CD4-positive, alpha-beta T cell treated with Interleukin-10 for 1 hour (primary cell): ENCODE results near the gene CNN3.

Experiments
- DNase-seq: peaks from one replicate; pipeline ENCODE4 v3.0.0-alpha.2; 2020

CNN3 gene

DNA sequence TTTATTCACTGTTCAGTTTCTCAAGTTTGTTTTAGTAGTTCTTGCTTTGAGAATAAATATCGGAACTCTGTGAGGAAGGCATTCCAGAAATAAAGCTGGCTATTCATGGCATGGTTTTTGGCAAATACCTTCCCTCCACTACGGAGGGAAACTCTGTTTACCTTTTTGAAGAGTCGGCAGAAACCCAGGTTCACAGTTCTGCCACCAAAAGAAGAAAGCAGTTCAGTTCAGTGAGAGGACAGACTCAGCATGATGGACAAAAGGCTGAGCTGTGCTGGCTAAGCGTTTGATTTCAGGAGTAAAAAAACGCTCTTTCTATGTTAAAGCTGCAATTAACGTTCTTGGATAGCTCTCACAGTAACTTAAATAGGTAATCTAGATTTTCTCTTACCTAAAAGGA, 42.4 kb downstream of the CNN3 start:
- DNase-seq: no peak

DNA sequence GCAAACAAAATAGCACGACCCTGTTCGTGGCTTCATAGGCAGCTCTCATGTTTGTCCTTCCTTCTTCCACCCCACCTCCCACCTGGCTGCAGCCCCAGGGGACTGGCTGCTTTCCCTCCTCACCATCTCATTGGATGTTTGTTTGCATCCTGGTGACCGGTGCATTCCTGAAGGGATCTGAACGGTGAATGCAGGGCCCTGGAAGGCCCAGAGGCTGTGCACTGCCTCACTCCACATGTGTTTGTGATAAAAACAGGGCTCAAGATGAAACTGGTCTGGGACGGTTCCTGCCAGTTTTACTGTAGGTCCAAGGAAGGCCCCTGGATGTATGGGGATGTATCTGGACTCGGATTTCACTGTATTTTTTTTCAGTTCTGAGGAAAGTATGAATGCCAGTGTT, 42.8 kb downstream of the CNN3 start:
- no peak for DNase-seq

DNA sequence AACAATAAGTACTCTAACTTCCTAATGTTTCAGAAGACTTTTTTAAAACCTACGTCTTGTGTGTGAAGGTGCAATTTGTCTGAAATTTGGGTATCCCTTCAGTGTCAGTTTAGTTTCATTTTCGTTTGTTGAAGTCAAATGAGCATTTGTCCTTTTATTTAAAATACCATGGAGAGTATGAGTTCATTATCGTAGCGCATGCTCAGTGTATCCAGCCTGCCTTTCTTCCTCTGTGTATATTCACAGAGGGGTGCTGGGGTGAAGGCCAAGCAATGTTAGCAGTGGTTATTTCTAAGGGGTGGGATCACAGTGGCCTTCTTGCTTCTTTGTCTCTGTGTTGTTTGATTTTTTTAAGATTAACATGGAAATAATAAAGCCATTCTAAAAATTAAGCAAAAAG, 43.2 kb downstream of the CNN3 start:
- DNase-seq: peak; percentile 28

DNA sequence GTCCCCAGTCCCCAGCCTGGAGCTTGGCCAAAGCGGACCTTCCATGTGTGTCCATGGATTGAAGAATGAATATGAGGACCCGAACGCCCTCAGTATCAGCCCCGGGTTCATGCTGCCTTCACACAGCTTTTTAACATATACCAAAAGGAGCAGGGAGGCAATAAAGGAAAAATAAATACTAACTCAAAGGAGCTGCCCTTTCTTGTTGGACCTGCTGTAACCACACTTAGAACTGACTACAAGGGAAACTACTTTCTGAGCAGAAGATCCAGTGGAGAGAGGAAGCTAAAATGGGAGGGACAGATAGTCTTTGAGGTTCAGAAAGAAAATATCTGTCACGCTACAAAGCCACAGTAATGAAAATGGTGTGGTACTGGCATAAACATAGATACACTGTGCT, 48.6 kb downstream of the CNN3 start:
- DNase-seq: no peak

DNA sequence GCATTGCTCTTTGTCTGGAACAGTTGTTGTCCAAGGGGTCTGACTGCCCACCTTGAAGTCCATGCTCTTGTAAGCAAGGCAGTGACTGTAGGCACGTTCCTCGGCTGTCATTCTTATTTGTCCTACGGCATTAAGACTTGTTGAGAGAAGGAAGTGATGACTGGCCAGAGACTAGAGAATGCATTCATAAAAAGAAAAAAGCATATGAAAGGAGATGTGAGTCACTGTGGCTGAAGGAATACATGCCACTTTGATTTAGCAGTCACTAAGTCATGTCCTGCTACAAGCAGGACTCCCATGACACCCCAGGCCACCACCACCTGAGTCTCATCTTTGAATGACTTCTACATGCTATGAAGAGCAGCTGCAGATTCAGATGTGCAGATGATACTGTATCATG, 50.5 kb downstream of the CNN3 start:
- no peak for DNase-seq

DNA sequence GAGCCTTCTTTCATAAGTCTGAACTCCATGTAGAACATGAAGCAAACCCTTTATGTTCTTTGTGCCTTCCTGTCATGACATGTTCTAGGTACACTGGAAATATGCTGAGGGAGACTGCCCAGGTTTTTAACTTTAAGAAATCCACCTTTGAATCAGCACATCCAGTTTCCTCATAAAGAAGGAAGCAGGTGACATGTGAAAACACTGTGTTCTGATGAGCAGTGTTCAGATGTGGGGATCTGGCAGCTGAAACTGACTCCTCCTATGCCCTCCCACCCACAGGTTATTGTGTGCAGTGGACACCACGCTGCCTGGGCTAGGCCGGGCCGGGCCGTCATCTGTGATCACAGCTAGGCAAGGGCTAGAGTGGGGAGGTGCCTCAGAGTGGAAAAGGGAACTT, 51.1 kb downstream of the CNN3 start:
- no peak for DNase-seq

DNA sequence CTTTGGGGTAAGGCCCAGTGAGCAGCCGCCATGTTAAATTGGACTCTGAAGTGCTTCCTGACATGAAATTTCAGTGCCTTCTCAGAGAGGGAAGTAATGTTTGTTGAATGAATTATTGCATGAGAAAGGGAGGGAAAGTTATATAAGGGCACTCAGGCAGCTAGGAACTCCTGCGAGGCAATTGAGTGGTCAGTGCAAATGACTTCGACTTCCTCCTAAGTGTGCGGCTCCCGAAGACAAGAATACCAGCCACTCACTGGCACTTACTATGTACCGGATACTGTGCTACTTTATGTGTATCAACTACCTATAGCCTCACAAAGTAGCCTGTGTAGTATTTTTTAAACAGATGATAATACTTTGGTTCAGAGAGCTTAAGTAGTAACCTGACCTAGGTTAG, 52.5 kb downstream of the CNN3 start:
- DNase-seq: no peak

DNA sequence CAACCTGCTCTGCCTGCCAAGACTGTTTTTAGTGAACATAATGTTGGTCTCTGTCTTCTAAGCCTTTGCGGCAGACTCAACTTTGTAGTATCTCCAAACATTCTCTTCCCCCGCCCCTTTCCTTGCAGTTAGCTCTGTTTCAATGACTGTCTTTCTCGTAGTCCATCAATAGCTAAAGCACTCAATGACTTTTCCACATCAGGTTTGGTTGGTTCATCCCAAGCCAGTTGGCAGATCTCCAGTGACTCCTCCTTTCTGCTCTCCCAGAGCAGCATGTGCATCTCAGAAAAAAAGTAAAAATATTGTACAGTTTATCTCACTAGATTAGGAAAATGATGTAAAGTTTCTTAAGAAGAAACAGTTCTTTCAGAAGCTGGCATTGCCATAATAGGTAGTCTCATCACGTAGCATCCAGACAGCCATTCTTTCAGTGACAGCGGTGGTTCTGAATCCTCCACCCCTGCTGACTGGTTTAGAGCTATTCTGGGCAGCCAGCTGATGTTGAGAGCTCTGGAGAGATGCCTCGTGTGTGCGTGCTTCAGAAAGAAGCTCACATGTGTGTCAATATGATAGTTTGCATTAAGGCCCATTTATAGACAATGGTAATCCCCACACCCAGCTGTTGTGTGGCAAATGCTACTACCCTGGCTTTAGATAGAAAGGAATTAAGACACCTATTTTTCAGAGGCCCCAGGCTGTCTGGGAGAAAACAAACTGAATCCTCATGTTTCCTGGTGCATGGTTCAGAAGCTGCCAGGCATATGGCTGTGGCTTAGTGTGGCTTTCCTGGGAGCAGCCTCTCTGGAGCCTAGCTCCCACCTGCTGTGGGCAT, 53.2 kb downstream of the CNN3 start:
- DNase-seq: no peak

DNA sequence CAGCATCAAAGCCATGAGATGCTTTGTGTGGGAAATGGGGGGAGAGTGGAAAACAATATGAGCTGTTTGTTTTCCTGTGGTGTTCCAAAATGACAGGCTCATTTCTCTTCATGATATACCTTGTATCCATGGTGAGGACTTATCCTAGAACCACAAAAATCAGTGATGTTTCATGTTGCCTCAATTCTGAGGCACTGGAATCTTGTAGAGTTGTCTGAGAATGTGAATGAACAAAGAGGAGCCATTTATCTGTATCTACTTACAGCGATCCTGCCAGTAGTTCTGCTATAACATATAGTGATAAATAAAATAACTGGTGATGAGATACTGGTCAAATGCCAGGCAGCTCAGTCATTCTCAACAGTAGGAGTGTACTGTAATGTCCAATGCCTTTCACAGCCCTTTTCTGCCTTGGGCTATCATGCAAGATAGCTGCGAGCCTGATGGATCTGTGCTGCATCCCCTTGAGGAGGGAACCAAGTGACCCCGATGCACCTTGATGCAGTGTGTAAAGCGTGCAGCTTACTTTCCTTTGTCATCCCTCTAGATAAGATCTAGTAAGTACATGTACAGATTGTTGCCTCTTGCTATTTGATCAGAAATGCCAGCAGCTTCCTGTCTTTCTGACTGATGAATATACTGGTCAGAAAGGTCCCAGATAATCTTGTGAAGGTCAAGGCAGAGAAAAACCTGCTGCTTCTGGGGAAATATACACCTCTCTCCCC, 54.0 kb downstream of the CNN3 start:
- no peak for DNase-seq

DNA sequence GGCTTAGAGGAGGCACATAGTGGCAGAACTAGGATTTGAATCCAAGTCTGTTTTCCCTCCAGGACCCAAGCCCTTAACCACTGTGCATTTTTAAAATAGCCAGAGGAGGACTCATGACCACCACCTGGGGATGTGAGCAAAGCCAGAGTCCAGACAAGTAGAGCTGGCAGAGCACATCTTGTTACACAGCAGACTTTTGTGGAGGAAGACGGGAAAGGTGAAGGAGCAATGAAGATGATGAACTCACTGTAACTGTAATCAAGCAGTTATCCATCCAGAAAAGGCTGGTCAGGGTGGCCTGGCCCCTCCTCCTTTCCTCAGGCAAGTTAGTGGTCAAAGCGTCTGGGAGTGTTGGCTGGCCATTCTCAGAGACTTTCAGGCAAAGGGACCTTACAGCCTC, 55.9 kb downstream of the CNN3 start:
- no peak for DNase-seq

DNA sequence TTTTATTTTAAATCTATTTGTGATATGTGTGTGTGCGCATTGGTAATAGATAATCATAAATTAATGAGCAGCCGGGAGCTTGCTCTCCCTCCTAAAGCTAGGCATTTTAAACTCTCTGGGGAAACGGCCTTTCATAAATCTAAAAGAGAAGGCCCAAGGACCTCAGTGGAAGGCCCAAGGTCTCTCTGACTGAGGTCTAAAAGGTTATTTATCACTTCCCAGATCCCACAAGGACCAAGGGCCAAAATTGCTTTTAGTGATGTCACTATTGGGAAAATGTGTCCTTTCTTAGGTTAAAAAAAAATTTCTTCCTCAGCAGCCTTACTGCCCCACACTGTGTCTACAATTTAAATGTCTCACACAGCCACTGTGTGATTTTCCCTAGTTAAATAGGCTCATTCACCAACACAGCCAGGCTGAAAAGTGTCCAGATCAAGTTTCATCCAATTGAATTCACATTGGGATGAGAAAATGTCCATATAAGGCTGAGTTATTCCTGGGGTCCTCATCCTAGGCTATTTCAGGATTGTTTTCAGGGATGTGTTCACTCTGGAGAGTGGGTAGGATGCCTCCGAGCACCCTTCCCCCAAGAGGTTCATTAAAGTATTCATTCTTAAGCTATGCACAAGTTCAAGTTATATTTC, 60.6 kb downstream of the CNN3 start:
- no peak for DNase-seq

DNA sequence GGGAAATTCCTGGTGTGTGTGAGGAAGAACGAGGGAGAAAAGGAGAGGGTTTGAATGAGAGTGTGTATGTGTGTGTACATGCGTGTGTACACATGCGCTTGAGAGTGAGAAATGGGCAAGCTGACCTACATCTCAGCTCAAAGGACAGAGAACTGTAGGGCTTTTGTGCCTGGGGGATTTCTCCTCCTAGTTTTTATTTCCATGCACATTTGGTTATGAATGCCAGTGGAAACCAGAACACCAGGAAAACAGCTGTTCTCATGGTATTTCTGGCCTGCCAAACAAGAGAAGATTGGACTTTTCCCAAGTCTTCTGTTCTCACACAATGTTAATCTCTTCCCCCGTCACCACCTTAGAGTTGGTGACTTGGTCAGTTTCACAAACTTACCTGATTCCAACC, 61.5 kb downstream of the CNN3 start:
- DNase-seq: no peak

DNA sequence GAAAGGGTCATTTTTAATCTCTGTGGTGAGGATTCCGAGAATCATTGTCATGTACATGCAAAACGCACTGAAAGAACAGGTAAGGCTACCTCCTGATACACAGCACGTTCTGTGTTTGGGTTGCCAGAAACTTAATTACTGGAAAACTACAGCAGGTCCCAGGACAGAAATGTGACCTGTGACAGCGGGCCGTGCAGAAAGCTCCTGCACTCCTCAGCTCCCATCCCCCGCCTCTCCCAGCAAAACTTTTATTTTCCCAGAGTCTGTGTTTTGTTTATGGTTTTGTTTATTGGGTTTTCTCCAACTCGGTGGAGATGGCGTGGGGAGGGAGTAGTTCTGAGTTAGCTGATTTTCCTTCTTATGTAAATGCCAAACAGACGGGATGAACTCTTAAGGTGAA, 62.1 kb downstream of the CNN3 start:
- DNase-seq: no peak

DNA sequence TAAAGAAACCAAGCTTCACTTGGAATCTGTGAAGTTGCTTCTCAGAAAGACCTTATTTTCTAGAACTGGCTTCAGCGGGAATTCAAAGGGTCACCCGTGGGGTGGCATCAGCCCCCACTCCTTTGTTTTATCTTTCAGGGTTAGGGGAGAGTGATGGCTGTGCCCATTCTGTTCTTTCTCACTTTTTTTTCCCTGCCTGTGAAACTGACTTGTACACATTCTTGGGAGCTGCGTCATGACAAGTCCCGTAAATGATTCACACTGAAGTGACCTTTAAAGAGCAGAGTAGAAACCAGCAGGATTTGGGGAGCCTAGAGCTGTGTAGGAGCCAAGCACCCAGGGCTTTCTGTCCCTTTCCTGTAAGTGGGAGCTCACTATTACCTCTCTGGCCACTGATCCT, 63.0 kb downstream of the CNN3 start:
- DNase-seq: no peak

DNA sequence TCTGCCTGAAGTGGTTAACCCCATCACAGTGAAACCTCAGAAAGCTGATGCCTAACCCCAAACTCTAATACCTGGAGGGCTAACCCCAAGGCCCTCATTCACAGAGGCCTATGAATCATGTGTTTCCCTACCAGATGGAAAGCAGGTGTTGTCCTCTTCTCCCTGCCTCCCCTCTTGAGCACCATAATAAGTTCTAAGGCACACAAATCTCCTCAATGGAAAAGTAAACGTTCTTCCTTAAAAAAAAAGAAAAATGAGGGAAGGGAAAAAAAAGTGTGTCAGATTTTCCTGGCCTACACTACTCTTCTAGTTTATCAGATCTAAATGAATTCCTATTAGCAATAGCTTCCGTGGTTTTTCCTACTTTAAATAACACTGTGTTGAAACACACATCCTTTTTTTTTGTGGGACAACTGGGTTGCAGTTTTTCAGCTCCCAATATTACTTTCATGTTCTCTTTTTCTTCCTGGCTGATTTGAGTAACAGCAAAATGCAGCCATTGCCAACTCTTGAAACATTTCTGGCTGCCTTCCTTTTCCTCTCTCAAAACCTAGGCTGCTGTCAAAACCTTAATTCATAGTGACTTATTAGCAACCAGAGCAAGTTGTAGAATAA, 63.5 kb downstream of the CNN3 start:
- no peak for DNase-seq

DNA sequence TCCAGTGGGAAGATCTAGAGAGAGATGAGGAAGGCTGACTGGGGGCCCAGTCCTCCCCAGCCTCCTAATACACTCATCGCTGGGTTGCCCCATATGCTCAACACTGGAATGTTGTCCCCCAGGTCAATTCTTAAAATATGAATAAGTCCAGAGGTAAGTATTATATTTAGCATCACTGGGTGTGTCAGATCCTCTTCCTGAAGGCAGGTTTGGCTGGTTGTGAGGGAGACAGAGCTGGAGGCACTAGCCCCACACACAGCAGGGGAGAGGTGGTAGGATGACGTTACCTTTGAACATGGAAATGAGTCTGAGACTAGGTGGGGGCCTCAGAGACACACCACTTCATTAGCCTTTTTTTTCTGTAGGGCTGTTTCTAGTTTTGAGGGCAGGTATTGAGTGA, 64.2 kb downstream of the CNN3 start:
- no peak for DNase-seq

DNA sequence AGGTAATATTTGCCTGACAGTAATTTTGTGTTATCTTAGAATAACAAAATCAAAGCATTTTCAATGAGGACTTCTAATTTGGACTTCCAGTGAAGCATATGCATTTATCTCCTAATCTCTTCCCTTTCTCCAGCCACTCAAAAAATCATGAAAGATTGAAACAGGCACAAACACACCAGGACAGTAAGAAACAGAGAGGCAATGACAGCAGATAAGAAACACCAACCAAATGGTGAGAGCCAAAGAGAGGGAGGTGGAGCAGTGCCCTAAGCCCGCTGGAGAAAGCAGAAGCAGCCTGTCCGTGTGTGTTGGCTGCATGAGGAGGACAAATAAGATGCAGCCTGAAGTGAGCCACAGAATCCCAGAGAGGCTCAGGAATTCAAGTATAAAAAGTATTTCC, 67.7 kb downstream of the CNN3 start:
- DNase-seq: no peak

DNA sequence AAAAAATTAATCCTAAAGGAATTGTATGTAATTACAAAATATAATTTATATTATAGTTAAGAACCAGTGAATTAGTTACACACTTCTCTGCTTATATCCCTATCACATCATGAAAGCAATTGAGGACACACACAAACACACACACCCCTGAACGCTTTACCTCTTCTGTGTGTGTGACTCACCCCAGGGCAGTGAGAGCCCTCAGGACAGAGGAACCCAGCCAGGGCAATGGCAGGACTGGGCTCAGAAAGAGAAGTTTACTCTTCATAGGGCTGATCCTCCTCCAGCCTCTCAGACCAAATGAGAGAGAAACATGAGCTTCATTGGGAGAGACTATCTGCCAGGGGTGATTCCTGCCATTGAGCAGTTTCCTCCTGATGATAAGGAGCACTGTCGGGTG, 68.6 kb downstream of the CNN3 start:
- DNase-seq: no peak

DNA sequence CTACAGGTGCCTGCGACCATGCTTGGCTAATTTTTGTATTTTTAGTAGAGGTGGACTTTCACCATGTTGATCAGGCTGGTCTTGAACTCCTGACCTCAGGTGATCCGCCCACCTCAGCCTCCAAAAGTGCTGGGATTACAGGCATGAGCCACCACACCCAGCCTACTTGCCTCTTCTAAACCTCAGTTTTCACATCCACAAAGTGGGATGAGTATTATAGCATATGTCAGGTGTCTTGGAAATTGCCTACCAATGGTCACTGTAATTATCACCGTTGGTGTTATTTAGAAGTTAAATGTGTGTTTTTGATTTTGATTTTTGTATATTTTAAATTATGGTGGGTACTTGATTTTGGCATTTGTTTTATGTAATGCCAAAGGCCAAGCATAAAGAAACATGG, 70.0 kb downstream of the CNN3 start:
- no peak for DNase-seq

DNA sequence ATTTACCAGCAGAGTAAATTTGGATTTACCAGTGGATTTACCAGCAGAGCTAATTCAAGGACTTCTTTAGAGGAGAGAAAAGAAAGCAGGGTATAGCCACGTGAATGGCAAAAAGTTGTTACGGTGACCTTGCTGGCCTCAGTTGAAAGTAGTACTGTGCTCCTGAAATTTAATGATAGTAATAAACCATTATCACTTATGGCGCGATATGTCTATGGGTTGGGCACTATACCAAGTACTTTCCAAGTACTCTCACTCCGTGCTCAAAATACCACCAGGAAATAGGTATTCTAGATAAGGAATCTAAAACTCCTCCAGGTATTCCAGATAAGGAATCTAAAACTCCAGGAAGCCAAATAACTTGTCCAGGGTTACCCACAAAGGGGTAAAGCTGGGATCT, 70.9 kb downstream of the CNN3 start:
- DNase-seq: no peak

DNA sequence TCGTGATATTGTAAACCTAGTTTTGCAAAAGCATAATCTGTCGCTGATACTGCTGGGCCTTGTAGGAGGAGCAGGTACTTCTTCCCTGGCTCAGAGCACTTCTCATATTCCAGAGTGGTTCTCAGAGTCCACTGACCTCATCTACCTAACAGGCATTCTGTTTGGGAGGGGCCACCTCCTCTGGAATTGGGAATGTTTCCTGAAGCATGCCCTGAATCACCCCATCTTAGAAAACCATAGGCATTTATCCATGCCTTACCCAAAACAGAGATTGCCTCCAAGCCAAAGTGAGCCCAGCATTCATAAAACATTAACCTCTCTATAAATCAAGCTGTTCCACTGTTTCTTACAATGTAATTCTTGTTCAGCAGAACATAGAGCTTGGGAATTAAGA, 71.6 kb downstream of the CNN3 start:
- DNase-seq: no peak

DNA sequence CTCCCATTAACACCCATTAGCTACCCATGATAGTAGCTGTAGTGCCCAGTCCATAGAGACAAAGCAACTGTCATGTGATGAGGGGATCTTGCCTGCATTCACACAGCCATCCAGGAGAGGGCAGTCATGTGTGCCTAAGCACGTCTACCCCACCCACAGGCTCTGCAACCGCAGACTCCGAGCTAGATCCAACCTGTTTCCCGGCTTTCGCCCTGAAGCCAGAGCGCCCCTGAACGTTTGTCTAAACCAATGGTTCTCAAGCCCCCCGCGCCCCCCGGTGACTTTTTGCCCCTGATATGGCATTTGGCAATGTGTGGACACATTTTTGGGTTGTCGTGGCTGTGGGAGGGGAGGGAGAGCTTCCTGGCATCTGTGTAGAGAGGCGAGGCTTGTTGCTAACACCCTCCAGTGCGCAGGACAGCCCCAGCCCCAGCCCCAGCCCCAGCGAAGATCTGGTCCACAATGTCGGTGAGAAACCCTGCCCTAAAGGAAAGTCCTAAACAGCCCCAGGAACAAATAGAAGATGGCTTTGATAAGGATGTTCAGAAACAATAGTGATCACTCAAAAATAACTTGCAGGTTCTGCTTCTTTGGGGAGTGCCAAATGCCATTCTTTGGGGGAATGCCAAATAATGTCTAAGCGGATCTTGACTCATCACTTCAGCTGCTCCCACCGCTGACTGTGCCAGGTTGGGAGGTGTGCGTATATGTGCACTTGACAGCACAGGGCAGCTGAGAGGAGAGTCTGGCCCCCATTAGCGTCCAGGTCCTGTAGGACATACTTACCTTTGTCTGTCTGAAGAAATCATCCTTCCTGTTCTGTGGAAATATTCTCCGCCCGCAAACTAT, 72.2 kb downstream of the CNN3 start:
- peak; percentile 81 for DNase-seq

DNA sequence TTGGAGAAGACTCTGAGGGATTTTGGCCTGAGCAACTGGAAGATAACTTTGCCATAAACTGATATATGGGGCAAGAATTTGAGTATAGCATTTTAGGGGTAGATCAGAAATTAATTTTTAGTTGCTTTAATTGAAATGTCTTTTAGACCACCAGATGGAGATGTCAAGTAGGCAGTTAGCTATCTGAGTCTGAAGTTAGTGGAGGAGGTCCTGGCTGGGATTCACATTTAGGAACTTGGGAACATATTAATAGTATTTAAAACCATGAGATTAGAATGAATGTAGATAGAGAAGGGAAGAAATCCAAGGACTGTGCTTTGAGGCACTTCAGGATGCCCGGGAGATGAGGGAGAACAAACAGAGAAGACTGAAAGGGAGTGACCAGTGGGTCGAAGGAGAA, 74.1 kb downstream of the CNN3 start:
- DNase-seq: no peak
